Activated CD8-positive, alpha-beta memory T cell treated with anti-CD3 and anti-CD28 coated beads for 24 hours (primary cell): ENCODE results near the gene RHOF.
A peak's percentile ranks its signal among the peaks of the same experiment; 100 is the strongest.

Experiments
- DNase-seq: peaks from one replicate; pipeline ENCODE4 v3.0.0-alpha.2; 2020

RHOF gene

GRCh38 chr12:121804417-121805111 lies 11.1 kb upstream of the RHOF start:
- peak; percentile 79 for DNase-seq

DNA sequence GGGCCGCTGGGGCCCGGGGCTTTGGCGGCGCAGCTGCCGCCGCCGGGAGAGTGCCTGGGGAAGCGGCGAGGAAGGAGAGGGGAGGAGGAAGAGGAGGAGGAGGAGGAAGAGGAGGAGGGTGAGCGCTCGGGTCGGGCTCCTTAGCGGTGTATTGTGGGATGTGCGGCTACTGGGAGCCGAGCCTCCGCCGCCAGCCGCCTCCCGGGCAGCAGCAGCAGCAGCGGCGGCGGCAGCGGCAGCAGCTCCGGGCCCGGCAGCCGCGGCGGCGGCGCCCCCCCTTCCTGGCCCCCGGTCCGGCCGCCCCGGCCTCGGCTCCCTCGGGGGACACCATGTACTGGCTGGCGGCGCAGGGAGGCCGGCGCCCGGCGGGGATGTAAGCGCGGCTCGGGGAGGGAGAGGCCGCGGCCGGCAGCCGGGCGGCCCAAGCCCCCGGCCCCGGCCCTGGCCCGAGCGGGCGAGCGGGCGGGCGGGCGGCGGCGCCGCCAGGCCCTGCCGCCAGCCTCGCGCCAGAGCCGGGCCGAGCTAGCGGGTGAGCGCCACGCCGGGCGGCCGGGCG lies 10.5 kb upstream of the RHOF start, which contains the start of gene SETD1B:
Gene SETD1B (plus strand): TSS at position 149 of the 556 bp plus-strand sequence. CDS start 729 bp downstream, outside the sequence.
- peak; percentile 80 for DNase-seq

DNA sequence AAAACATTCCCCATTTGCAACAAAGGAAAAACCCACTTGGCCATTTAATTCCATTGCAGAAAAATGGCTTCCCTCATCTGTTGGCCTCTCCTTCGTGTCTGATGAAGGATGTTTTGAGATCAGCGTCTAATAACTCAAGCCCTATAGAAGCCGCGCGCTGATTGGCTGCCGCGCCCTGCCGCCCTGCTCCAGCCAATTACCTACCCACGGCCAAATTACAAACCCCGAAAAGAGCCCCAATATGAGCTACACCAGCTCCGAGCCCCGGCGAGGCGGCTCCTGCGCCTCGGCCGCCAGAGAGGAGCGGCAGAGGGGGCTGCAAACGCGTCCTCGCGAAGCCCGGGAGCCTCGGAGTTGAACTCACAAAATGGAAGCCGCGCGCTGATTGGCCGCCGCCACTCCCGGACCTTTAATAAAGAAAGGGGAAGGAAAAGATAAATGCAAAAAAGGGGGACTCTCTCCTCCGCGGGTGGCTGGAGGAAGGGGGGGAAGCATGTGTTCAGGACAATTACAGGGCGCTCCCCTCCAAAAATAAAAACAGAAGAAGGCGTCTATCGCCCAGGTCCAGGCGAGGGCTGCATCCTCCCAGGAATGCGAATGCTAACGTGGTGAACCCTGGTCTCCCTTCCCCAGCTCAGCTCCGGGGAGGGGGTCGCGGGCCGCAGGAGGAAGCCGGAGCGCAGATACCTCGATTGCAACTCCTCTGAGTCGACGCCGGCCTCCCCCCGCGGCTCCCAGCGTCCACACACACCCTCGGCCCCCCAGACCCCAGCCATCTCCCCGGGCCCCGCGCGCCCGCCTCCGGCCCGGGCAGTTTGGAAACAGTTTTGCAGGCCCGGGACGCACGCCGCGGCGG lies 9.6 kb upstream of the RHOF start:
- peak; percentile 95 for DNase-seq

- no peak for DNase-seq
Measured at GRCh38 chr12:121802485-121802842, 9.0 kb upstream of the RHOF start.

GRCh38 chr12:121801595-121802484 lies 8.4 kb upstream of the RHOF start:
- peak; percentile 77 for DNase-seq

DNA sequence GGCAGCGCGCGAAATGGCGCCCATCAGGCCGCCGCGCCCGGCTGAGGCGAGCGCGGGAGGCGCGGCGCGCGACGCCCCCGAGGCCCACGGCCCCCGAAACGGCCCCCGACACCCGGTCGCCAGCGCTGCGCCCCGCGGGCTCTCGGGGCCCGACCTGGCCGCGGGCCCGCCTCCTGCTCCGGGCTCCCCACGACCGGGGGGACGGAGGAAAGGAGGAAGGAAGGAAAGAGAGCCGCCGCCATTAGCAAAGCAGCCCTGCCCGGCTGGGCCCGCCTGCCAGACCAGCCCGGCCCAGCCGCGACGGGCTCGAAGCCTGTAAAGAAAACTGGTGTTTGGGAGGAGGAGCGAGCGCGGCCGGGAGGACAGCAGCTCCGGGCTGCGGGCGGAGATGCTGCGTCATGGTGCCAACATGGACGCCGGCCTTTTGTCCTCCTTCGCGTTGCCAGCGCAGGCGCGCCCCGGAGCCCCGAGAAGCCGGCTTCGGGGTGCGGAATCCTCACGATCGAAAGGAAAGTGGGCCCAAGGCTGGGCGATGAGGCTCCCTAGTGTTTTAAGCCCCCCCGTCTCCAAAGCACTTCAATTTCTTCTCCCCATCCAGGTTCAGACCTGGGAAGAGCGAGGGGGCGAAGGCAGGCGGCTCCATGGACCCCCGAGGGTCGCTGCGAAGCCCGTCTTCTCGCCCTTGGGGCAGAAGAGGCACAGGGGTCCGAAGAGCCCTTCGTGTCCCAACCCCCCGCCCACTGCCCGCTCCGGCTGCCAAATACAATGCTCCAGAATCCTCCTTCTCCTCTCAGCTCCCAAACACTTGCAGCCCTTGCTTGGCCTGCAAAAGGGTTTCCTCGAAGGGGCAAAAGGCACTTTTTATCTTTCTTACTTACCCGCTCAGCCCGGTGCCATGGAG lies 7.5 kb upstream of the RHOF start:
- peak; percentile 89 for DNase-seq

- peak; percentile 94 for DNase-seq
Measured at GRCh38 chr12:121799842-121800693, 6.6 kb upstream of the RHOF start.

DNA sequence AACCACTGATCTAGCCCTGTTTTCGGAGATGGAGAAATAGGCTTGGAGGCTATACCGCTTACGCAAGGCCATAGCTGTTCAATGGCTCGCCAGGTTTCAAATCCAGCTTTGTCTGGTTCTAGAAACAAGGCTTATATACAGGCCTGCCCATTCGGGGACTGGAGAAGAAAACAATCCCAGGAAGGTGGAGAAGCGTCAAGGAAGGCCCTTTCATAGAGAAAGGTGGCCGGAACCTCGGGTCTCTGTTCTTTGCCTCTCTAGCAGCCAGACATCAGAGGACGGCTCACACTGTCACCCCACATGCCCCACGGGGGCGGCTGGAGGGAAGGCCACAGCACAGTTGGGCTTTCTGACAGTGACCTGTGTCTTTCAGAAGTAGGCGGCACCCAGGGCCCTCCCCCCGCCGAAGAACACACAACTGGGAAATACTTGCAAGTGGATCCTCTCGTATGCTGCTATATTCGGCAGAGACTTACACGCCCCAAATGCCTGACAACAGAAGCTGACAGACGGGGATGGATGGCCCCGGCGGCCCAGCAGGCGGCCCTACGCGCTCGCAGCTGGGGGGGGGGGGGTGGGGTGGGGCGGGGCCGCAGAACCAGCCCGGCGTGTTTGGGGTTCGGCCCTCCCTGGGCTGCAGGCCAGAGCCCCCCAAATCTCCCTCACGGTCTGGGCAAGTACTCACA lies 5.8 kb upstream of the RHOF start:
- peak; percentile 82 for DNase-seq

GRCh38 chr12:121798787-121799155 lies 5.3 kb upstream of the RHOF start:
- no peak for DNase-seq

GRCh38 chr12:121797937-121798786 lies 4.7 kb upstream of the RHOF start:
- DNase-seq, result no peak

DNA sequence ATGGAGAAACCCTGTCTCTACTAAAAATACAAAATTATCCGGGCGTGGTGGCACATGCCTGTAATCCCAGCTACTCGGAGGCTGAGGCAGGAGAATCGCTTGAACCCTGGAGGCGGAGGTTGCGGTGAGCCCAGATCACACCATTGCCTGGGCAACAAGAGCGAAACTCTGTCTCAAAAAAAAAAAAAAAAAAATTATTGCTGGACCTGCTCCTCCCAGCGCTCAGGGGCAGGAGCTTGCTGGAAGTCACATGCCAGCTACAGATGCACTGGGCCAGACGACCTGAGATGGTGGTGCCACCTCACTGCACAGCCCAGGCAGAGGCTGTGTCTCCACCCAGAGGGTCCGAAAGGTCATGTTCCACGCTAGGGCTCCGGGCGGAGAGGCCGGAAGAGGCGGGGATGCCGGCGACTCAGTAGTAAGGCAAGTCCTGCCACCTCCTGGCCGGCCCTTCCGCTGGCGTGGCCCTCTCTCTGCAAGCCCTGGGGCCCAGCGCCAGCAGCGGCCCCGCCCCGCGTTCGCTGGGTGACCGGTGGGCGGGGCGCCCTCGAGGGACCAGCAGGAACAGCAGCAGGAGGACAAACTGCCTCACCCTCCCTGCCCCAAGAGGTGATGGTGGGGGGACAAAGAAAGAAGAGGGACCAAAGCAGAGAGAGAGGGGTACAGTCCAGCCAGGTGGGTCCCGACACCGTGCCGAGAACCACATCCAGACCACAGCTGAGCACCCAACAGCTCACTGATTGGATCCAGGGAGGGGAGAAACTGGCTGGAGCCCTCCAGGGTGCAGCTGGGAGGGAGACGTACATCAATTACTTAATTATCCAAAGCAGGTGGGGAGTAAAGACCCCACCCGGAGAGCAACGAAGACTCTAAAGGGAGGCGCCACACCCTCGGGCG lies 3.6 kb upstream of the RHOF start:
- DNase-seq, result no peak

- DNase-seq, result peak; percentile 96
Measured at GRCh38 chr12:121795034-121795968, 1.8 kb upstream of the RHOF start.

DNA sequence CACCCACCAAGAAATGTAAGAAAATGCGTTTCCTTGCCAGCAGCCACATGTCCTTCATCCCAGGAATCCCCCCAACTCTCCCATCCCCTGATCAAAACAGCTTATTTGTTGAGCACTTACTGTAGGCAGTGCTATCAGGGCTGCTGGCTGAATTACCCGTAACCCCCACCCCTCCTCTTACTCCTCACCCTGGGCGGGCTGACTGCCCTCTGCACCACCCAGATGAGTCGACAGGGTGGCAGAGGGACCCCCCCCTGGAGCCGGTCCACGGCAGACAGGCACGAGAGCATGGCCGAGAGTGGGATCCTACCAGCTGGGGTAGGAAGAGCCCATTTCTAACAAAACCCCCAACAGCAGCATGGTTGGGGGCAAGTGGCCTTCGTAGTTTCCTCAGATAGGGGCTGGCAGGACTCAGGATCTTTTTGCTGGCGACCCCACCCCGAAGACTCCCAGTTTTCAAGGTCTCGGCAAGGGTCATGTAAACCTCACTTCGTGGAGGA lies 1.1 kb upstream of the RHOF start:
- peak; percentile 89 for DNase-seq

DNA sequence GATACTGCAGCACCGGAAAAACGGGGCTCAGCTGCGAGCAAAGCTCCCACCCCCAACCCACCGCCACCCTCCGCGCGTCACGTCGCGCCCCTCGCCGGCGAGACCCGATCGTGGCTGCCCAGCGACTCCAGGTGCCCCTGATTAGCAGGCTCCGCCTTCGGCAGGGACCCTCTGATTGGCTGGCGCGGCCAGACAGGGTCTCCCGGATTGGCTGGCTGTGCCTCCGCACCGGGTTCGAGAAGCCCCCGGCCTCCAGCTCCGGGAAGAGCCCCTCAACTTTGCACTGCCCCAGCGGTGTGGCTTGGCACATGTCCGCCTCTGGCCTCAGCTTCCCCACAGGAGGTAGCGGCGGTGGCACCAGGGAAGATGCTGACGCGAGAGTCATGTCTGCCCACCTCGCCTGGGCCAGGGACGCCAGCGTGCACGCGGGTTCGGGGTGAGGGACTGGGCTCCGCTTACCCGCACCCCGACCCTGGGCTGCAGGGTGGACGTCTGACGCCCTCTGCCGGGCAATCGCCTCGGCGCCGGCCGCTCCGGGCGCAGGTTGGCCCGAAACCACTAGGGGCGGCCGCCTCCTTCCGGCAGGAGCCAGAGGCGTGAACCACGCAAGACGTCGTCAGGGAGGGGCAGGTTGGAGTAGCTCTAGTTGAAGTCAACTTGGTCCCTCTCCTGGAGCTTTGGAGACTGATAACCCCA lies 498 bp upstream of the RHOF start:
- DNase-seq, result peak; percentile 99

DNA sequence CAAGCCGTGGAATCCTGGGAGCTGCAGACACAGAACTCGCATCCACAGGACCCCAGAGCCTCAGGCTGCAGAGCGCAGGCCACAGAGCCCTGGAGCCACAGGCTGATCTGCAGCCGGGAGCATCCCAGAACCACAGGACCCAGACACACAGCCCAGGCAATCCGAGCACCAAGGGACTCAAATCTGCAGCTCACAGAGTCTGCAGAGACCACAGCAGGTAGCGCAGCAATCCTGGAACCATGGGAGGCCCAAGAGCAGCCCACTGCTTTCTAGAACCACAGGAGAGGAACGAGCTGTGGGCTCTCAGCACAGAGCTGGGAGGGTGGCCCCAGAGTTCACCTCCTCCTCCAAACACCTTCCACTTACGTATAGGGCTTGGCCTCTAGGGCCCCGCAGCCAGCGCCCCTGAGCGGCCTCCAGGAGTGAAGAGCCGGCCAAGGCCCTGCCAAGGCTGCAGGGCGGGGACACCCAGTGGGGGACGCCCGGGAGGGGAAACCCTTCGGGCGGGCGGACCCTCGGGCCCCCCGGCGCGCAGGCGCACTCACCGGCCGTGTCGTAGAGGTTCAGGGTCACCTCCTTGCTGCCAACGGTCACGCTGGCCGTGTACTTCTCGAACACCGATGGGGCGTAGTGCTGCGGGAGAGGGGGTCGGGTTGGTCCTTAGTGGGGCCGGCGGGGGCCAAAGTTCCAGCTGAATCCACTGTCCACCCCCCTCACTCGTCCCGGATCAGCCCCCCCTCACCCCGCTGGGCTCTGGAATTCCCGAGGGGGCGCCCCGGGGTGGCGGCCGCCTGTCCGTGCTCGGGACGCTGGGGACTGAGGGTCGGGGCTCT lies 665 bp downstream of the RHOF start:
- peak; percentile 86 for DNase-seq
